ENCODE results near the gene GAB2.

Gene GAB2

GRCh38 chr11:78197816-78198215, 219.8 kb downstream of the GAB2 start:
- Mint-ChIP-seq H3K9me3 (no peaks in the 10 kb centered on the region), H3K36me3 (ENCODE audit: low read depth) (peaks cover 6% of the 10 kb centered on the region), H3K27me3 (ENCODE audit: low read depth) (no peaks in the 10 kb centered on the region), H3K4me3 (no peak overlapping the region), H3K4me1 (peaks cover 25% of the 10 kb centered on the region), H3K27ac (no peak overlapping the region)
- TF ChIP-seq CTCF (IDR thresholded peaks at IDR 0.05; ENCODE audit: unreplicated experiment in 3 of 3), result no peak

- H3K9me3 Mint-ChIP-seq, result no peaks in the 10 kb centered on the region
- peaks cover 33% of the 10 kb centered on the region for H3K4me1 Mint-ChIP-seq
- no peak for TF ChIP-seq CTCF (IDR thresholded peaks at IDR 0.05; ENCODE audit: unreplicated experiment in 3 of 3)
- no peak overlapping the region for H3K4me3 Mint-ChIP-seq
- no peaks in the 10 kb centered on the region for H3K27me3 Mint-ChIP-seq (ENCODE audit: low read depth)
- peaks cover 3% of the 10 kb centered on the region for H3K36me3 Mint-ChIP-seq (ENCODE audit: low read depth)
- H3K27ac Mint-ChIP-seq, result no peak overlapping the region
These were observed 220.9 kb downstream of the GAB2 start for GRCh38 chr11:78196661-78197091.

GRCh38 chr11:78195917-78196560, 221.6 kb downstream of the GAB2 start:
- Mint-ChIP-seq H3K27me3 (ENCODE audit: low read depth) (no peaks in the 10 kb centered on the region), H3K9me3 (no peaks in the 10 kb centered on the region), H3K27ac (no peak overlapping the region), H3K4me1 (peaks cover 38% of the 10 kb centered on the region), H3K36me3 (ENCODE audit: low read depth) (peaks cover 1% of the 10 kb centered on the region), H3K4me3 (no peak overlapping the region)
- no peak for TF ChIP-seq CTCF (IDR thresholded peaks at IDR 0.05; ENCODE audit: unreplicated experiment in 3 of 3)

GRCh38 chr11:78194490-78194889, 223.1 kb downstream of the GAB2 start:
- no peaks in the 10 kb centered on the region for H3K27me3 Mint-ChIP-seq (ENCODE audit: low read depth)
- H3K4me1 Mint-ChIP-seq, result peaks cover 53% of the 10 kb centered on the region

GRCh38 chr11:78193806-78194205, 223.8 kb downstream of the GAB2 start:
- Mint-ChIP-seq H3K27me3 (ENCODE audit: low read depth) (no peaks in the 10 kb centered on the region), H3K9me3 (no peaks in the 10 kb centered on the region)
- TF ChIP-seq CTCF (IDR thresholded peaks at IDR 0.05; ENCODE audit: unreplicated experiment in 3 of 3), result no peak

More at GRCh38 chr11:78194490-78194889, 223.1 kb downstream of the GAB2 start:
- Mint-ChIP-seq H3K9me3 (no peaks in the 10 kb centered on the region), H3K4me3 (no peak overlapping the region), H3K27ac (no peak overlapping the region), H3K36me3 (ENCODE audit: low read depth) (no peaks in the 10 kb centered on the region)
- no peak for TF ChIP-seq CTCF (IDR thresholded peaks at IDR 0.05; ENCODE audit: unreplicated experiment in 3 of 3)

GRCh38 chr11:78192911-78193351, 224.7 kb downstream of the GAB2 start:
- Mint-ChIP-seq H3K4me1 (peaks cover 55% of the 10 kb centered on the region), H3K36me3 (ENCODE audit: low read depth) (no peaks in the 10 kb centered on the region), H3K27ac (peak overlapping the region; percentile 8 to 83 (median 63)), H3K27me3 (ENCODE audit: low read depth) (no peaks in the 10 kb centered on the region), H3K4me3 (peak overlapping the region; percentile 13 to 40 (median 20)), H3K9me3 (no peaks in the 10 kb centered on the region)
- TF ChIP-seq CTCF (IDR thresholded peaks at IDR 0.05; ENCODE audit: unreplicated experiment in 3 of 3), result no peak

More at GRCh38 chr11:78193806-78194205, 223.8 kb downstream of the GAB2 start:
- no peaks in the 10 kb centered on the region for H3K36me3 Mint-ChIP-seq (ENCODE audit: low read depth)
- H3K27ac Mint-ChIP-seq, result no peak overlapping the region
- peaks cover 55% of the 10 kb centered on the region for H3K4me1 Mint-ChIP-seq
- no peak overlapping the region for H3K4me3 Mint-ChIP-seq

Data from nephron (organoid).